ENCODE results near the gene RPS2.

- no peak for TF ChIP-seq CTCF (IDR thresholded peaks at IDR 0.05; ENCODE audit: low read depth, low read length)
- no peak for TF ChIP-seq POLR2A (IDR thresholded peaks at IDR 0.05; ENCODE audit: extremely low read depth, insufficient read length)
Observed at GRCh38 chr16:1981398-1981836, 16.8 kb upstream of the RPS2 start, which contains the start of gene NOXO1.
